Neural progenitor cell (in vitro differentiated cells): ENCODE data around the gene NELFA. TPM values are rescaled to one million over a fixed set of nuclear protein-coding genes. Genes with fewer than 3 reads are reported as not detected.
"Not testable (repeated sequence)": the region's sequence is repeated elsewhere in the genome, so short reads cannot be mapped to it uniquely, and the experiment has no call there.

Experiments
- DNase-seq: peaks from one replicate; pipeline ENCODE4 v3.0.0-alpha.2; 2016; ENCODE audit warnings: low spot score
- H2AFZ ChIP-seq: fragments of 200-600 bp; sonication (generic); replicated peaks from 2 replicates; pipeline ENCODE4 v1.6.1; 2016; ENCODE audit warnings: antibody characterized with exemption
- H3F3A ChIP-seq: fragments of 200-600 bp; sonication (generic); 2 replicates; pipeline ENCODE4 v1.6.1; 2016; ENCODE audit warnings: antibody characterized with exemption, low read depth
- H3K27ac ChIP-seq: fragments of 200-600 bp; sonication (generic); 2 replicates; pipeline ENCODE4 v1.5.1; 2016; ENCODE audit warnings: mild to moderate bottlenecking
- H3K27me3 ChIP-seq: fragments of 200-600 bp; sonication (generic); 2 replicates; pipeline ENCODE4 v1.6.1; 2016; ENCODE audit warnings: mild to moderate bottlenecking, moderate library complexity
- H3K36me3 ChIP-seq: fragments of 200-600 bp; sonication (generic); 2 replicates; pipeline ENCODE4 v1.5.1; 2016
- H3K4me1 ChIP-seq: fragments of 200-600 bp; sonication (generic); 2 replicates; pipeline ENCODE4 v1.6.1; 2016; ENCODE audit warnings: mixed run types
- H3K4me2 ChIP-seq: fragments of 200-600 bp; sonication (generic); 2 replicates; pipeline ENCODE4 v1.6.1; 2016
- H3K4me3 ChIP-seq: fragments of 200-600 bp; sonication (generic); 2 replicates; pipeline ENCODE4 v1.5.1; 2016
- H3K79me2 ChIP-seq: fragments of 200-600 bp; sonication (generic); 2 replicates; pipeline ENCODE4 v1.6.1; 2016; ENCODE audit warnings: low read depth
- H3K9ac ChIP-seq: fragments of 200-600 bp; sonication (generic); 2 replicates; pipeline ENCODE4 v1.6.1; 2016
- H3K9me3 ChIP-seq: fragments of 200-600 bp; sonication (generic); 2 replicates; pipeline ENCODE4 v1.5.1; 2016; ENCODE audit warnings: low read depth
- H4K20me1 ChIP-seq: fragments of 200-600 bp; sonication (generic); 2 replicates; pipeline ENCODE4 v1.6.1; 2016; ENCODE audit warnings: low read depth
- H3K27ac Mint-ChIP-seq: 3 replicates; pipeline ENCODE4 v1.8.0; 2021; ENCODE audit warnings: mixed read lengths
- H3K27me3 Mint-ChIP-seq: 2 replicates; pipeline ENCODE4 v1.8.0; 2022; ENCODE audit warnings: low read depth, mild to moderate bottlenecking, inconsistent platforms, moderate library complexity, mixed read lengths; ENCODE audit not compliant: insufficient read depth
- H3K36me3 Mint-ChIP-seq: 3 replicates; pipeline ENCODE4 v1.8.0; 2021; ENCODE audit warnings: mixed read lengths
- H3K4me1 Mint-ChIP-seq: 3 replicates; pipeline ENCODE4 v1.8.0; 2021; ENCODE audit warnings: mixed read lengths
- H3K4me3 Mint-ChIP-seq: 3 replicates; pipeline ENCODE4 v1.8.0; 2021; ENCODE audit warnings: mild to moderate bottlenecking, moderate library complexity, mixed read lengths
- H3K9me3 Mint-ChIP-seq: 3 replicates; pipeline ENCODE4 v1.8.0; 2020; ENCODE audit warnings: mixed read lengths
- CTCF ChIP-seq: fragments of 200-600 bp; sonication (generic); IDR thresholded peaks from 2 replicates; pipeline ENCODE4 v1.5.1; 2017; ENCODE audit warnings: antibody characterized with exemption, mild to moderate bottlenecking
- EZH2 ChIP-seq: fragments of 200-600 bp; sonication (generic); IDR thresholded peaks from 2 replicates; pipeline ENCODE4 v1.6.1; 2017; ENCODE audit warnings: antibody characterized with exemption, mild to moderate bottlenecking, moderate library complexity
- EZH2phosphoT487 ChIP-seq: fragments of 200-600 bp; sonication (generic); IDR thresholded peaks from 2 replicates; pipeline ENCODE4 v1.6.1; 2017; ENCODE audit warnings: antibody characterized with exemption
- total RNA-seq: library from RNA; depleted of rRNA; stranded (reverse); fragments of >200 nt; gene quantifications from 2 replicates; pipeline ENCODE4 v1.2.3, GENCODE V29; 2015; ENCODE audit warnings: low replicate concordance

The NELFA gene
- total RNA-seq, 1 donor from 2014 or later, result 18.0 TPM

GRCh38 chr4:1994938-1995337 lies 13.8 kb downstream of the NELFA start:
- H3K36me3 ChIP-seq, result peaks cover 9% of the 10 kb centered on the region
- H3K4me1 ChIP-seq, result no peaks in the 10 kb centered on the region
- no peaks in the 10 kb centered on the region for H3K9me3 ChIP-seq
- no peak overlapping the region for H3K27ac Mint-ChIP-seq
- H4K20me1 ChIP-seq, result peaks cover 31% of the 10 kb centered on the region
- H3K27ac ChIP-seq, result no peak overlapping the region
- DNase-seq, result no peak
- H3K27me3 ChIP-seq, result no peaks in the 10 kb centered on the region
- no peak overlapping the region for H3K9ac ChIP-seq
- peaks cover 97% of the 10 kb centered on the region for H3K79me2 ChIP-seq
- peaks cover 41% of the 10 kb centered on the region for H3K9me3 Mint-ChIP-seq
- H3K36me3 Mint-ChIP-seq, result peaks cover 59% of the 10 kb centered on the region
- H3K4me2 ChIP-seq, result no peak overlapping the region
- no peak overlapping the region for H3K4me3 ChIP-seq
- H3F3A ChIP-seq, result no peaks in the 10 kb centered on the region
- H3K4me1 Mint-ChIP-seq, result no peaks in the 10 kb centered on the region
- TF ChIP-seq CTCF, result no peak
- no peak for TF ChIP-seq EZH2
- no peak for TF ChIP-seq EZH2phosphoT487
- peaks cover 3% of the 10 kb centered on the region for H3K27me3 Mint-ChIP-seq
- no peak overlapping the region for H3K4me3 Mint-ChIP-seq
- H2AFZ ChIP-seq, result no peak overlapping the region

GRCh38 chr4:1993718-1994516 lies 14.9 kb downstream of the NELFA start:
- not testable (repeated sequence) for H3K9me3 ChIP-seq, H3K27ac Mint-ChIP-seq, H3K27me3 ChIP-seq, H3K27me3 Mint-ChIP-seq, H3K4me3 ChIP-seq, H3K4me1 Mint-ChIP-seq, DNase-seq, H3K4me3 Mint-ChIP-seq, H3K4me1 ChIP-seq, H3K27ac ChIP-seq, H2AFZ ChIP-seq, H3K9ac ChIP-seq, H3K36me3 ChIP-seq, H3F3A ChIP-seq, H3K4me2 ChIP-seq
- Histone ChIP-seq H4K20me1 (peaks cover 33% of the 10 kb centered on the region), H3K79me2 (peaks cover 87% of the 10 kb centered on the region)
- Mint-ChIP-seq H3K36me3 (peaks cover 49% of the 10 kb centered on the region), H3K9me3 (peaks cover 30% of the 10 kb centered on the region)

GRCh38 chr4:1993169-1993516 lies 15.6 kb downstream of the NELFA start:
- Histone ChIP-seq H3K9ac (no peak overlapping the region), H3K27ac (no peak overlapping the region), H3K4me3 (no peak overlapping the region), H3K9me3 (no peaks in the 10 kb centered on the region), H3K4me1 (no peaks in the 10 kb centered on the region), H3K27me3 (no peaks in the 10 kb centered on the region), H3K4me2 (no peak overlapping the region), H3K36me3 (peaks cover 9% of the 10 kb centered on the region), H2AFZ (no peak overlapping the region), H4K20me1 (peaks cover 33% of the 10 kb centered on the region), H3K79me2 (peaks cover 79% of the 10 kb centered on the region), H3F3A (no peaks in the 10 kb centered on the region)
- Mint-ChIP-seq H3K27ac (no peak overlapping the region), H3K27me3 (peaks cover 2% of the 10 kb centered on the region), H3K4me1 (no peaks in the 10 kb centered on the region), H3K4me3 (no peak overlapping the region), H3K9me3 (peaks cover 24% of the 10 kb centered on the region), H3K36me3 (peaks cover 44% of the 10 kb centered on the region)
- DNase-seq, result no peak
- TF ChIP-seq CTCF (no peak), EZH2phosphoT487 (no peak)

- Histone ChIP-seq H3K27ac (no peak overlapping the region), H4K20me1 (peaks cover 35% of the 10 kb centered on the region), H3K27me3 (no peaks in the 10 kb centered on the region), H3F3A (no peaks in the 10 kb centered on the region), H3K4me3 (no peak overlapping the region), H3K4me2 (no peak overlapping the region), H3K9ac (no peak overlapping the region), H3K4me1 (no peaks in the 10 kb centered on the region), H3K9me3 (no peaks in the 10 kb centered on the region), H2AFZ (no peak overlapping the region), H3K79me2 (peaks cover 74% of the 10 kb centered on the region), H3K36me3 (peaks cover 9% of the 10 kb centered on the region)
- Mint-ChIP-seq H3K4me3 (no peak overlapping the region), H3K4me1 (no peaks in the 10 kb centered on the region), H3K27me3 (peaks cover 2% of the 10 kb centered on the region), H3K27ac (no peak overlapping the region), H3K9me3 (peaks cover 19% of the 10 kb centered on the region), H3K36me3 (peaks cover 43% of the 10 kb centered on the region)
- DNase-seq, result peak; percentile 66
- TF ChIP-seq CTCF (peak; percentile 55), EZH2 (no peak)
Measured at GRCh38 chr4:1992468-1993168, 16.2 kb downstream of the NELFA start.
